Stimulated activated CD8-positive, alpha-beta memory T cell treated with anti-CD3 and anti-CD28 coated beads, Interleukin-15, amount 100 ng/mL, for 1 hour (primary cell): ENCODE measurements around the gene IFNA1.
"Not testable (repeated sequence)": the region's sequence is repeated elsewhere in the genome, so short reads cannot be mapped to it uniquely, and the experiment has no call there.

ENCODE experiments used
- DNase-seq: peaks from one replicate; pipeline ENCODE4 v3.0.0-alpha.2; 2020; ENCODE audit warnings: low read depth

IFNA1 gene

DNA sequence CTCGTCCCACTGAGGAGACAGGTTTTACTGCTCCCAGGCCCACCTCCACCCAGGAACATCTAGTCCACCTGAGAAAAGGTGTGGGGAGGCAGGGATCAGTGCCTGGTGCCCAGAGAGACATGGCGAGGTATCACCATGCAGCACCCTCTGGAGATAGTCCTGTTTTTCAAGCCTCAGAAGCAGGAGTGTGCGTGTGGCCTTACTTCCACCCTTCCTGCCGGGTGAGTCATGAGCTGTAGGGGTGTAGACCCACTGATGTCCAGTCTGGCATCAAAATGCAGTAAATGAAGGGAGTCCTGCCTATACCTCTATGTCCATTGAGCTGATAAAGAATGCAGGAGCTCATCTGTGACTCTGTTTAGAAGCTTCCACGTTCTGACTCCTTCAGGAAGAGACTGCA lies 9.1 kb downstream of the IFNA1 start:
- not testable (repeated sequence) for DNase-seq

DNA sequence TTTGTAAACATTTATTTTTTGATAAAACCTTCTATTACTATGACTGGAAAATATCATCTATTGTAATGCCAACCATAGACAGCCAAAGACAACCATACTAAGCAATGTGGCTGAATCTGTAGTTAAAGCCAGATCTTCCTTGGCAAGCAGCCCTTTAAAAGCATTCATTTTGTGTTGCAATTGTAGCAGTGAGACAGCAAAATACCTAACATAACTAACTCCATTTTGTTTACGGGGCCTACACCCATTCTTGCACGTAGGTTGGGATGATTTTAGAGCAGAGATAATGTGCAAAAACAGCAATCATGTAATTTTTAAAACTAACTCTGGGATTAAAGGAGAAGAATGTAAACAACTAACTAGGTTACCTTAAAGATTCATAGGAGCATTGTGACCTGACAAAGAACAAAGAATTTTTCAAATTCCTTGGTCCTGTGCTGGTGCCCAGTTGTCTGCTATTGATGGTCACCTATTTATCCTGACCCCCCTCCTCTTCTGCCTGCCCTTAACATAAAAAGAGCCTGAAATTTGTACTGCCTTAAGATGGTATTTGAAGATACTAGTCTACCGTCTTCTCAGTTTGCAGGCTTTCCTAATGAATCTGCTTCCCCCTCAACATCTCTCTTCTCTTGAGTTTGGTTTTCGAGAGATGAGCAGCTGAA lies 10.6 kb downstream of the IFNA1 start:
- no peak for DNase-seq

DNA sequence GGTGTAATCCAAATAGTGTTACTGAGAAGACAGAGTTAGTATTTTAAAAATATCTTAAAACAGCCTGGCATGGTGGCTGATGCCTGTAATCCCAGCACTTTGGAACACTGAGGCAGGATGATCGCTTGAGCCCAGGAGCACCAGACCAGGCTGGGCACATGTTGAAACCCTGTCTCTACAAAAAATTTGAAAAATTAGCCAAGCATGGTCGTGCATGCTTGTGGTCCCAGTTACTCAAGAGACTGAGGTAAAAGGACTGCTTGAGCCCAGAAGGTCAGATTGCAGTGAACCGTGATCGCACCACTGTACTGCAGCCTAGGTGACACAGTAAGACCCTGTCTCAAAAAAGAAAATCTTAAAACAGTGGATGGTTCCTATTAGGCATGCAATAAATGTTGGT lies 12.4 kb downstream of the IFNA1 start:
- DNase-seq = no peak

DNA sequence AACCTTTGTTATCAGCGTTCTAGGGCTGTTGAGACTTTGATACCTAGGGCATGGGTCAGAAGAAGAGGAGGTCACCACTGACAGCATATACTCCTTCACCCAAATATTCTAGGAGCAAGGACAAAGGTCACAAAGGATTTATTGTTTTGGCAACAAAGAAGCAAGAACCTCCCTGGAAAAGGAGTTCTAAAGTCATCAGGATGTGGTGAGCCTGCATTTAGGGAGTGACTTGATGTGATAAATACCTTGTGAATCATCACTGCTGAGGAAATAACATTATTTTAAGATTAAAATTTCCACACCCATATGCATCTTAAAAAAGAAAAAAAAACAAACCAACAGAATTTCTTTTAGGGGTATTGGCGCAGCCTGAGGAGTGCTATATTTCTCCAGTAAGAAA lies 13.9 kb downstream of the IFNA1 start:
- no peak for DNase-seq

DNA sequence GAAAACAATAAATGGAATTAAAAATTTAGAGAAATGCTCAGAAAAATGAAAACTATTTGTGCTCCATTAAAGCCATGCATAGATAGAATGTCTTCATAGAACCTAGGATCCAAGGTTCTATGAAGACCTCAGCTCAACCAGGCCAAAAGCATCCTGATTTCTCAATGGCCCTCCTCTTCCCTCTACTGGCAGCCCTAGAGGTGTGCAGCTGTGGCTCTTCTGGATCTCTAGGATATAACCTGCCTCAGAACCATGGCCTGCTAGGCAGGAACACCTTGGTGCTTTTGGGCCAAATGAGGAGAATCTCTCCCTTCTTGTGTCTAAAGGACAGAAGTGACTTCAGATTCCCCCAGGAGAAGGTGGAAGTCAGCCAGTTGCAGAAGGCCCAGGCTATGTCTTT lies 15.1 kb downstream of the IFNA1 start:
- no peak for DNase-seq

DNA sequence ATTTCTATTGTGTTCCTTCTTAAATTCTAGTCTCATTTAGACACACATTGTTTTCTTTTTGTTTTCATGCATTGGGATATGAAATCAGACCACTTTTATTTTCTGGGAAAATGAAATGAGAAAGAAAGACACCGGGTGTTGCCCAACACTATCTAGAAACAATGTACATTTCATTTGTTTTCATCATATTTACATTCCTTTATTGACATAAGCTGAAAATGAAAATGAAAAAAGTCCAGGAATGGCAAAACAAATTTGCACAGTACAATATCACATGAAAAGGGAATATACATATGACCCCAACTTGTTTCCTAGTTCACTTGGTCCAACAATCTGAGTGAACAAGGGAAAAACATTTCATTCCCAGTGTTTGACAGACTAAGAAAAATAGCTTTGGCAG lies 21.1 kb downstream of the IFNA1 start:
- DNase-seq = no peak

DNA sequence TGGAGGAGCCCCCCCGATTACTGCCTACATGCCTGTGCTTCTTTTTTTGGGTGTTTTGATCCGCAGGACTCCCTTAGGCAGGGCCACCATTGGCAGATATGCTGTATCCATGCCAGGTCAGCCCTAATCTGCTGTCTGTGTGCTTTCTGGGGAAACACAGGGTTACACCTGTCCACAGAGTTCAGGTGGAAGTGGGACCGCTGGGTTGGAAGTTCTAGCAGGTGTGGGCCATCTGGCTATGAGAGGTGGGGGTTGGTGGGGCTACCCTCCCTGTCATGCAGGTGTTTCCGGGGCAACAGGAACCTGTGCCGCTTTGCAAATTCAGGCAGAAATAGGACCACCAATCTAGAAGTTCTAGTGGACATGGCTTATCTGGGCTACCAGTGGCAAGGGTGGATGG lies 24.9 kb downstream of the IFNA1 start:
- DNase-seq = no peak

DNA sequence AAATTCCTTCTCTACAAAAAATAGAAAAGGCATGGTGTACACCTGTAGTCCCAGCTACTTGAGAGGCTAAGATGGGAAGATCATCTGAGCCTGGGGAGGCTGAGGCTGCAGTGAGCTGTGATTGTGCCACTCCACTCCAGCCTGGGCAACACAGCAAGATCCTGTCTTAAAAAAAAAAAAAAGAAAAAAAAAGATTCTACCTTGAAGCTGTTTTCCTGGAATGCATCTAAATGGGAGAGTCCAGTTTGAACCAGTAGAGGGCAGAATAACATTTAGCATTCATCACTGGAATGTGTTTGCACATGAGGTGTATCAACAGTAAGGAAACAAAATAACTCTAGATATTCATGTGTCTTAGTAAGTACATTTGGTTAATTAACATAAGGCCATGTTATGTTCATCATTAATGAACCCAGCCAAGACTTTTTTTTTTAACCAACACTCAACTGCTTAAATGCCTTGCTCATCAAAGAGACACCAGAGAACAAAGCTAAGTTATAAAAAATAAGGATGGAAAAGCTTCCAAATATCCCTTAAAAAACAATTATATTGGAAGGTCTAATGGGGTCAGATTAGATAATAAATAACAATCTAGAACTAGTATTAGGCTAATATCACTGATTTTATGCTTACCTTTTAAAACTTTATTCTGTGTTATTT lies 25.8 kb downstream of the IFNA1 start:
- DNase-seq = no peak

DNA sequence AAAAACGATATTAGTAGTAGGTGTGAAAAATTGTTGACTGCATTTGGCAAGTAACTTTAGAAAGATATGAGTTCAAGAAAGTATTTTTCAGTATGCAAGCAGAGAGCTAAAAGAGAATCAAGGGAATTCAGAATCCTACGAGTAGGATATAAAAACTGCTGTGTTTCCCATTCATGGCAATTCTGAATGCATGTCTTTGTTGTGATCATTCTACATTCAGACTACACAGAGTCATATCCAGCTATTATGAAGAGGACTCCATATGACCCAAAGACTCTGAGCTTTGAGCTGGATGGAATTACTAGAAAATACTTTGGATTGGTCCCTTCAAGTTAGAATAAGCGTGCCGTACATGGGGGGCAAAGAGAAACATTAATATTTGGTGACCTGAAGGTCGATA lies 29.9 kb downstream of the IFNA1 start:
- no peak for DNase-seq

DNA sequence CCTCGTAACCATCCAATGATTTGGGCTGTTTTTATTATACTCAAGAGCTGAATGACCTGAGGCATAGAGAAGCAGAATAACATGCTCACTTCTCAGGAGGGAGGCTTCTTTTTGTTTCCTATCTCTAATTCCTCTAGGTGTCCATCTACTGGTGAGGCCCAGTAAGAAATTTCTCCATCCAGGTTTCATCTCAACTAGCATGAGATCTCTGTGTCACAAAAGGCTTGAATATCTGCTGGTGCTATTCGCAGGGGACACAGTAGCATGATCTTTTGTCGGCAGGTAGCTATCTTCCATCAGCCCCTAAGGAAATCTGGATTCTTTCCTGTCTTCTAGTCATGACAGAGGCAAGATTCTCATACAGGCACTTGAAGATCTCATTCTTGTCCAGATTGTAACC lies 33.0 kb downstream of the IFNA1 start:
- no peak for DNase-seq

DNA sequence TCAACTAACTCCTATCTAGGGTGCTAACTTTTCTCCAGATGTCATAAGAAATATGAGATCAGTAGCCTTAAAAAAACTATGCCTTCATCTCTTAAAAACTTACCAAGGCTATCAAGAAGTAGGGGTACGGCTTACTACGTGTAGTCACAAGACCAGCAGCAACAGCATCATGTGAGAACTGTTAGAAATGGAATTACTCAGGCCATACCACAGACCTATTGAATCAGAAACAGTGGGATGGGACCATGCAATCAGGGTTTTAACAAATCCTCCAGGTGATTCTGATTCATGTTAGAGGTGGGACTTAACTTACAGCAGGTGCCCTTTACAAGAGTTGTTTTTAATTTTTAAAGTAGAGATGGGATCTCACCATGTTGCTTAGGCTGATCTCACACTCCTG lies 37.2 kb downstream of the IFNA1 start:
- no peak for DNase-seq

DNA sequence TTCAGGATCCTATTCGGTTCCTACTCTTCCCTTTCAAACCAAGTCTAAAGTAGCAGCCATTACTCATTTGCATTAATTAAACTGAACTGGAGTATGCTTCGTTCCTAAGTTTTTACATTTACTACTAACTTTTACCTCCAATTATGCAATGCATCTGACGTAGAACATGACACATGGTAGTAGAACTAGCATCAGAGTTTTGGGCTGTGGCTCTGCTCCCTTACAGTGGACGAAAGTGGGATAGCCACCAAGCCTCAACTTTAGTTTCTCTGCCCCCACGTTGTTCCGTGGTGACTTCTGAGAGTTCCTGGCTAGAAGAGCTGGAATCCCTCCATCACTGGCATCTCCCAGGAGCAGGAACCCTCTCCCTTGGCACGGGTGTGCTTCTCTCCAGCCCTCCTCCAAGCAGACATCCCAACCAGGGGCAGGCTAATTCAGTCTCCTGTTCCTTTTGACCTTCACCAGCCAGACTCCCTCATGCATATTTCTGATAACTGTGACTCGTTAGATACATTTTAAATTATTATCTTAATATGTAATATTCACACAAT lies 39.0 kb downstream of the IFNA1 start:
- no peak for DNase-seq

DNA sequence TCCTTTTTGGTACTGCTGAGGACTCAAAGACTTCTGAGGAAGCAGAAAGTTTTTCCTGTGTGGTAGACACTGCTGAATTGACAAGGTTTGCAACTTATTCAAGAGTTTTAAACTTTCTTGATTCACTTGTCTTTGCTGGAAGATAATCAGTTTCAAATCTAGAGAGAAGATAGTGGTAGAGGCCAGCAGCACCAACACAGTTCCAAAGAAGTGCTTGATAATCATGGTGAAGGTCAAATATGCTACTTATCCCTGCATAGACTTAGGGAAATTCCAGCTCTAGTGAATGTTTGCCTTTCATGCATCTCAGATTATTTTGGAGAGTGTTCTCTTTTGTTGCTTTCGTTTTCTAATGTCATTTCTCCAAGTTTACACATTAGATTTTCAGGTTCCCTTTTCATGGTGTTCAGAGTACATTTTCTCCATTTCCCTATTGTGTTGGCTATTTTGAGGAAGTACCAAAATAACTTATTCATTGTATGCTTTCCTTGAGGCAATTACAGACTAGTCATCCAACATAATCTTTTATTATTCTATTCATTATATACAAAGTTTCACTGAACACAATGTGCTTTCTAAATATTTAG lies 41.3 kb downstream of the IFNA1 start:
- no peak for DNase-seq

DNA sequence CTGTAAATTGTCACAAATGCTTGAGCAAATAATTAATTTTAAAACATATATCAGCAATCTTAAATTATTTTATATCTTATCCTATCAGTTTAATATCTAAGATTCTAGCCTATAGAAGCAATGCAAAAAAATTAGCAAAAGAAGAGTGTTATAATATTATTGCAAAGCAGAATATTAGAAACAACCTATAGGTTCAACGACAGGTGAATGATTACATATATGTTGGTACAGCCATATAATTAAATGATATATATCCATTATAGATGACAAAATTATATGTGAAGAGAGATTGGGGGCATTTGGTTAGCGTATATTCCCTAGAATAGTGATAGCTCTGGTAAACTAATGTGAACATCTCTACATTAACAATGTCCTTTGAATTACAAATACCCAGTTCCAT lies 42.0 kb downstream of the IFNA1 start, which contains the start of gene IFNE:
Gene IFNE (minus strand): TSS at position 101 of the 400 bp plus-strand sequence. CDS start 619 bp downstream, outside the sequence.
- no peak for DNase-seq
